Activated T-cell treated with anti-CD3 and anti-CD28 coated beads, Interleukin-2, amount 50 U/mL, for 72 hours (primary cell): ENCODE measurements around the gene SMO. TPM values are rescaled to one million over a fixed set of nuclear protein-coding genes. Genes with fewer than 3 reads are reported as not detected.

ENCODE experiments used
- ATAC-seq, 2 donors: fragments of 150-1000 bp; cut with Tn5 transposase; replicated peaks in 1 of 2; 2 replicates each; pipeline ENCODE4 v1.10.0; 2021; ENCODE audit warnings: moderate library complexity in 2 of 2, mild to moderate bottlenecking in 1 of 2
- DNase-seq, 2 donors: peaks; one replicate each; pipeline ENCODE4 v3.0.0; 2021 to 2022; ENCODE audit warnings: mixed read lengths in 1 of 2
- H3K27ac Mint-ChIP-seq: one replicate; pipeline ENCODE4 v1.8.0; 2022; ENCODE audit warnings: mild to moderate bottlenecking, moderate library complexity, mixed read lengths
- H3K27me3 Mint-ChIP-seq: one replicate; pipeline ENCODE4 v1.8.0; 2022; ENCODE audit warnings: low read depth, mixed read lengths
- H3K36me3 Mint-ChIP-seq, 2 donors: one replicate each; pipeline ENCODE4 v1.8.0; 2022; ENCODE audit warnings: mixed read lengths in 2 of 2, mild to moderate bottlenecking in 1 of 2; ENCODE audit not compliant: insufficient read depth in 2 of 2
- H3K4me1 Mint-ChIP-seq: one replicate; pipeline ENCODE4 v1.8.0; 2022; ENCODE audit warnings: low read depth, mixed read lengths
- H3K4me3 Mint-ChIP-seq, 2 donors: one replicate each; pipeline ENCODE4 v1.8.0; 2022; ENCODE audit warnings: mild to moderate bottlenecking in 2 of 2, mixed read lengths in 2 of 2, moderate library complexity in 2 of 2
- H3K9me3 Mint-ChIP-seq, 2 donors: one replicate each; pipeline ENCODE4 v1.8.0; 2022; ENCODE audit warnings: mixed read lengths in 2 of 2
- total RNA-seq, 2 donors: library from RNA; stranded (reverse); gene quantifications; one replicate each; pipeline ENCODE4 v1.2.3, GENCODE V29; 2022

Gene SMO
- total RNA-seq, 2 donors from 2014 or later: 0.84 to 2.0 TPM

DNA sequence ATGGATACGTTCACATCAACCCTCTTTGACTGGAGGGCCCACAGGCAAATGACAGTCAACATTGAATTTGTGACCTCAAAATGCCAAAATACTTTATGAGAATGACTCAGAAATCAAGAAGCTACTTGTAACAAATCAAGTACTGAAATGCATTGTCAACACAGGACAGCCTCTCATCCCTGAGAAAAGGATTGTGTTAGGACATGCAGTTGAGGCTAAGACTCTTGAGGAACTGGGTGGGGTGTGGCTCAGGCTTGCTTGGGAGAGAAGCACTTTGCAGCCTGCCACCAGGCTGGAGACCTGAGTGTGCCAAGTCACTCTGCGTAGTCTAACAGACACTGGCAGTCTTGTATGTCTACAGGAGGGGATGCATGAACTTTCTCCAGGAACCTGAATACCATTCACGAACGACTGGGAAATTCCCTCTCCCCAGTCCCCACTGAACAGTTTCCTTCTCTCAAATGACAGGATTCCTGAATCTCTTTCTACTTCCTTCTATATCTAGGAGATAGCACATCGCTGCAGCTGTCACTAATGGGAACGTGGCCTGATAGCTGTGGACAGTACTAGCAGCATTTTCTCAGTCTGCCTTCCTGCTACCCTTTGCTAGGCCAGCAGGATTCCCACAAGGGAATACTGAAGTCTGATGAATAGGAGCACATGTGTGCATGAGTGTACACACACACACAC lies 3.3 kb upstream of the SMO start:
- no peaks in the 10 kb centered on the region for H3K36me3 Mint-ChIP-seq
- H3K4me1 Mint-ChIP-seq: peaks cover 8% of the 10 kb centered on the region
- ATAC-seq (no peak), DNase-seq (no peak)
- peaks cover 49% of the 10 kb centered on the region for H3K27me3 Mint-ChIP-seq
- H3K9me3 Mint-ChIP-seq: no peaks in the 10 kb centered on the region
- no peak overlapping the region for H3K27ac Mint-ChIP-seq
- no peak overlapping the region for H3K4me3 Mint-ChIP-seq

GRCh38 chr7:129186749-129187260 lies 1.6 kb upstream of the SMO start:
- Mint-ChIP-seq H3K36me3 (no peaks in the 10 kb centered on the region), H3K9me3 (no peaks in the 10 kb centered on the region), H3K27me3 (peaks cover 50% of the 10 kb centered on the region)

DNA sequence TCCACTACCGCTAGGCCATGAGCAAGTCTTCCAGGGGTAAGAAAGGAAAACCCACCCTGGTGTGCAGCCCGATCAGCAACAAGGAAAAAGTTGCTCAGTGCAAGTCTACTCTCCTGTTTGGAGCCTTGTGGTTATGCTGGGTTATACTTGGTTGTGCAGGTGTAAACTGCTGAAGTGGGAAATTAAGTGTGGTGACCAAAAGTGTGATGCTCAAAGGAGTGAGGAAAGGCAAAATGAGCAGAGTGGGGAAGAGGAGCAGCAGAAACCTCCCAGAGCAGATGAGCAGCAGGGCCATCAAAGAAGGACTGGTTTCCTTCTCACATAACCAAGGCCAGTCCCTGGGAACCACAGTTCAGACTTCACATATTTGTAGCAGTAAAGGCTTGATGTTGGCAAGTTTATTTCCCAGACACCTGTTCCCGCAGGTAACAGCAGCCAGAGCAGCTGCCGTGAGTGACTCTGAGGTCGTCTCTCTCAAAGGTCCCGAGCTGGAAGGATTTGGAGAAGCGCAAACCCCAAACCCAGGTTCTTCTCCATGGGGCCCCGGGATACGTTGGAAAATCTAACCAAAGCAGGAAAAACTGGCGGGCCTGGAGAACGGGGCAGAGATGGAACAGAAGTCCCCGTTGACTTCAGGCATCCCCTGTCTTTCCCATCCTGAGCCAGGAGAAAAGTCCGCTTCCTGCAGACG lies 607 bp upstream of the SMO start:
- Mint-ChIP-seq H3K4me1 (peaks cover 8% of the 10 kb centered on the region), H3K27me3 (peaks cover 60% of the 10 kb centered on the region), H3K36me3 (no peaks in the 10 kb centered on the region), H3K4me3 (peak overlapping the region; percentile 66 to 81), H3K27ac (no peak overlapping the region), H3K9me3 (no peaks in the 10 kb centered on the region)
- DNase-seq (no peak), ATAC-seq (no peak)

More at GRCh38 chr7:129186749-129187260, 1.6 kb upstream of the SMO start:
- H3K4me3 Mint-ChIP-seq: no peak overlapping the region
- ATAC-seq (no peak), DNase-seq (no peak)
- H3K27ac Mint-ChIP-seq: no peak overlapping the region
- peaks cover 8% of the 10 kb centered on the region for H3K4me1 Mint-ChIP-seq

DNA sequence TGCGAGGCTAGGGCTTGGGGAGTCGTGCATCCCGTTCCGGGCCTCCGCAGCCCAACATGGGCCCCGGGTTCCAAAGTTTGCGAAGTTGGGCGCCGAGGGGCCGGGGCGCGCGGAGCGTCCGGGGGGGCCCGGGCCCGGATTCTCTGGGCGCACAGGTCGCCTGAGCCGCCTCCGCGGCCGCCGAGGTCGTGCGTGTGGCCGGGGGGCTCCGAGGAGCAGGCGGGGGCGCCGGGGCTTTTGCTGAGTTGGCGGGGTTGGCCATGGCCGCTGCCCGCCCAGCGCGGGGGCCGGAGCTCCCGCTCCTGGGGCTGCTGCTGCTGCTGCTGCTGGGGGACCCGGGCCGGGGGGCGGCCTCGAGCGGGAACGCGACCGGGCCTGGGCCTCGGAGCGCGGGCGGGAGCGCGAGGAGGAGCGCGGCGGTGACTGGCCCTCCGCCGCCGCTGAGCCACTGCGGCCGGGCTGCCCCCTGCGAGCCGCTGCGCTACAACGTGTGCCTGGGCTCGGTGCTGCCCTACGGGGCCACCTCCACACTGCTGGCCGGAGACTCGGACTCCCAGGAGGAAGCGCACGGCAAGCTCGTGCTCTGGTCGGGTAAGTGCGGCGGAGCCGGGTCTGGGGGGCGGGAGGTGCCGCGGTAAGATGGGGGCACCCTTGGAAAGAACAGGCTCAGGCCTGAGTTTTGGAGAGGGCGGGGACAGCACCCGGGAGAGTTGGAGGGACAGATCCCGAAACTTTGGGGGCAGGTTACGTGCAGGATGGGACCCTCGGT lies 643 bp downstream of the SMO start:
- Mint-ChIP-seq H3K36me3 (no peaks in the 10 kb centered on the region), H3K9me3 (no peaks in the 10 kb centered on the region), H3K27ac (no peak overlapping the region), H3K4me1 (peaks cover 8% of the 10 kb centered on the region), H3K27me3 (peaks cover 64% of the 10 kb centered on the region), H3K4me3 (peak overlapping the region; percentile 72 to 81)
- peak in 1 of 2 donors; percentile 15 for DNase-seq
- peak; percentile 60 to 64 for ATAC-seq

- H3K4me3 Mint-ChIP-seq: peak overlapping the region; percentile 72 to 79
- peaks cover 64% of the 10 kb centered on the region for H3K27me3 Mint-ChIP-seq
- no peaks in the 10 kb centered on the region for H3K36me3 Mint-ChIP-seq
- H3K9me3 Mint-ChIP-seq: no peaks in the 10 kb centered on the region
- H3K4me1 Mint-ChIP-seq: peaks cover 8% of the 10 kb centered on the region
- DNase-seq (no peak), ATAC-seq (no peak)
- no peak overlapping the region for H3K27ac Mint-ChIP-seq
Measured at GRCh38 chr7:129189661-129190310, 1.4 kb downstream of the SMO start.

- peaks cover 8% of the 10 kb centered on the region for H3K4me1 Mint-ChIP-seq
- no peak for ATAC-seq
- no peak overlapping the region for H3K27ac Mint-ChIP-seq
- peaks cover 54% of the 10 kb centered on the region for H3K27me3 Mint-ChIP-seq
- no peak overlapping the region for H3K4me3 Mint-ChIP-seq
- H3K36me3 Mint-ChIP-seq: no peaks in the 10 kb centered on the region
- no peaks in the 10 kb centered on the region for H3K9me3 Mint-ChIP-seq
- no peak for DNase-seq
Measured at GRCh38 chr7:129191272-129191671, 2.8 kb downstream of the SMO start.

- Mint-ChIP-seq H3K9me3 (no peaks in the 10 kb centered on the region), H3K4me3 (no peak overlapping the region), H3K36me3 (no peaks in the 10 kb centered on the region), H3K27me3 (peaks cover 43% of the 10 kb centered on the region), H3K27ac (no peak overlapping the region), H3K4me1 (peaks cover 8% of the 10 kb centered on the region)
- DNase-seq (no peak), ATAC-seq (no peak)
Measured at GRCh38 chr7:129193892-129194291, 5.5 kb downstream of the SMO start.

DNA sequence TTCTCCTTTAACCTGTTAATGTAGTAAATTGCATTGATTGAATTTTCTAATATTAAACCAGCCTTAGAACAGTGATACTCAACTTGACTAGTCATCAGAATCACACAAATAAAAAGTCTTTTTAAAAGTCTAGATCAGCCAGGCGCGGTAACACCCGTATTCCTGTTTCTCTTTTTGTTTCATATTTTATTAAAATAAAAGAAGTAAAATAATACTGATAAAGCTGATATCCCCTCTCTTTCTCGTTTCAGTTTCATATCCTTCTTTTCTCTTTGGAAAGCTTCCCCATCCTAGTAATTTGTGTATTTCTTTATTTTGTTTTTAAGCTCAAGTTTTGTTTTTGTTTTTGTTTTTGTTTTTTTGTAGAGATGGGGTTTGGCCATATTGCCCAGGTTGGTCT lies 9.3 kb downstream of the SMO start:
- Mint-ChIP-seq H3K27ac (no peak overlapping the region), H3K36me3 (no peaks in the 10 kb centered on the region), H3K27me3 (peaks cover 12% of the 10 kb centered on the region), H3K4me3 (no peak overlapping the region), H3K4me1 (no peaks in the 10 kb centered on the region), H3K9me3 (no peaks in the 10 kb centered on the region)
- no peak for DNase-seq
- no peak for ATAC-seq

DNA sequence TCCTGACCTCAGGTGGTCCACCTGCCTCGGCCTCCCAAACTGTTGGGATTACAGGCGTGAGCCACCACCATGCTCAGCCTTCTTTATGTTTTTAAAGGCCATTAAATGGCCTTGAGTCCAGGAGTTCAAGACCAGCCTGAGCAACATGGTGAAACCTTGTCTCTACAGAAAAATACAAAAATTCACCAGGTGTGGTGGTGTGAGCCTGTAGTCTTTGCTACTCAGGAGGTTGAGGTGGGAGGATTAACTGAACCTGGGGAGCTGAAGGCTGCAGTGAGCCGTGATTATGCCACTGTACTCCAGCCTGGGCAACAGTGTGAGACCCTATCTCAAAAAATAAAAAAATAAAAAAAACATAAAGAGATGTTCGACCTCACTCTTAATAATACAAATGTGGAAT lies 11.0 kb downstream of the SMO start:
- Mint-ChIP-seq H3K4me3 (no peak overlapping the region), H3K27me3 (peaks cover 7% of the 10 kb centered on the region), H3K9me3 (no peaks in the 10 kb centered on the region), H3K27ac (no peak overlapping the region), H3K4me1 (no peaks in the 10 kb centered on the region), H3K36me3 (no peaks in the 10 kb centered on the region)
- DNase-seq: no peak
- no peak for ATAC-seq

- Mint-ChIP-seq H3K27ac (no peak overlapping the region), H3K27me3 (peaks cover 7% of the 10 kb centered on the region), H3K4me3 (no peak overlapping the region)
Measured at GRCh38 chr7:129202058-129202777, 13.8 kb downstream of the SMO start.

DNA sequence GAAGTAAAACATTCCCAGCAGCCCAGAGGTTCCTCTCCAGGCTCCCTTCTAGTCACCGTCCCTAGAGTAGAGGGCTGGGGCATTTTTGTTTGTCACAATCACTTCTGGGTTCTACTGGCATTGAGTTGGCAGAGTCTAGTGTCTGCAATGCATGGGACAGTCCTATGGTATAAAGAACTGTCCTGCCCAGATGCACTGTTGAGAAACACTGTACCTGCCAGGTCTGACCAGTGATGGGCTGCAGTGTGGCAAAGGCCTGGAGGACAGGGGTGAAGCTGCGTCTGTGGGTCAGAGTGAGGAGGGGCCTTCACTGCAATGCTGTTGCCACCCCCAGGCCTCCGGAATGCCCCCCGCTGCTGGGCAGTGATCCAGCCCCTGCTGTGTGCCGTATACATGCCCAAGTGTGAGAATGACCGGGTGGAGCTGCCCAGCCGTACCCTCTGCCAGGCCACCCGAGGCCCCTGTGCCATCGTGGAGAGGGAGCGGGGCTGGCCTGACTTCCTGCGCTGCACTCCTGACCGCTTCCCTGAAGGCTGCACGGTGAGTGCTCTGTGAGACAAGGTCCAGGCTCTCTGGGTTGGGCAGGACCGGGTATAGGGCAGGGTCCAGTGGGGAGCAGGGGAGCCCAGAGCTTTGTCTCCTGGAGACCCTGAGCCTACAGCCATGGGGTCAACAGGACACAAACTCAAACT lies 14.8 kb downstream of the SMO start:
- no peak overlapping the region for H3K4me3 Mint-ChIP-seq
- H3K4me1 Mint-ChIP-seq: no peaks in the 10 kb centered on the region
- no peaks in the 10 kb centered on the region for H3K36me3 Mint-ChIP-seq
- H3K9me3 Mint-ChIP-seq: no peaks in the 10 kb centered on the region
- H3K27me3 Mint-ChIP-seq: peaks cover 3% of the 10 kb centered on the region
- DNase-seq: no peak
- ATAC-seq: no peak
- H3K27ac Mint-ChIP-seq: no peak overlapping the region

More at GRCh38 chr7:129202058-129202777, 13.8 kb downstream of the SMO start:
- no peak for ATAC-seq
- Mint-ChIP-seq H3K4me1 (no peaks in the 10 kb centered on the region), H3K9me3 (no peaks in the 10 kb centered on the region), H3K36me3 (no peaks in the 10 kb centered on the region)
- no peak for DNase-seq
